BE2C (cell line): Measurements from ENCODE around the gene FBXO31.

Experiments used
- DNase-seq: peaks from one replicate; pipeline ENCODE4 v3.0.0-alpha.2; 2020
- H3K27me3 ChIP-seq: fragments of 250-450 bp; sonication (Bioruptor Pico); 2 replicates; pipeline ENCODE4 v1.5.1; 2020; ENCODE audit warnings: mild to moderate bottlenecking
- H3K36me3 ChIP-seq: fragments of 250-450 bp; sonication (Bioruptor Pico); 2 replicates; pipeline ENCODE4 v1.5.1; 2020; ENCODE audit warnings: mild to moderate bottlenecking
- H3K4me1 ChIP-seq: fragments of 250-450 bp; sonication (Bioruptor Pico); 2 replicates; pipeline ENCODE4 v1.5.1; 2020
- H3K4me3 ChIP-seq: 2 replicates; pipeline ENCODE4 v1.5.1; 2011; ENCODE audit warnings: low read depth, low read length
- H3K9me3 ChIP-seq: fragments of 250-450 bp; sonication (Bioruptor Pico); 2 replicates; pipeline ENCODE4 v1.5.1; 2020
- CTCF ChIP-seq: IDR thresholded peaks from 2 replicates; pipeline ENCODE4 v1.5.1; 2012; ENCODE audit warnings: mild to moderate bottlenecking, low read depth, low read length

FBXO31 gene

DNA sequence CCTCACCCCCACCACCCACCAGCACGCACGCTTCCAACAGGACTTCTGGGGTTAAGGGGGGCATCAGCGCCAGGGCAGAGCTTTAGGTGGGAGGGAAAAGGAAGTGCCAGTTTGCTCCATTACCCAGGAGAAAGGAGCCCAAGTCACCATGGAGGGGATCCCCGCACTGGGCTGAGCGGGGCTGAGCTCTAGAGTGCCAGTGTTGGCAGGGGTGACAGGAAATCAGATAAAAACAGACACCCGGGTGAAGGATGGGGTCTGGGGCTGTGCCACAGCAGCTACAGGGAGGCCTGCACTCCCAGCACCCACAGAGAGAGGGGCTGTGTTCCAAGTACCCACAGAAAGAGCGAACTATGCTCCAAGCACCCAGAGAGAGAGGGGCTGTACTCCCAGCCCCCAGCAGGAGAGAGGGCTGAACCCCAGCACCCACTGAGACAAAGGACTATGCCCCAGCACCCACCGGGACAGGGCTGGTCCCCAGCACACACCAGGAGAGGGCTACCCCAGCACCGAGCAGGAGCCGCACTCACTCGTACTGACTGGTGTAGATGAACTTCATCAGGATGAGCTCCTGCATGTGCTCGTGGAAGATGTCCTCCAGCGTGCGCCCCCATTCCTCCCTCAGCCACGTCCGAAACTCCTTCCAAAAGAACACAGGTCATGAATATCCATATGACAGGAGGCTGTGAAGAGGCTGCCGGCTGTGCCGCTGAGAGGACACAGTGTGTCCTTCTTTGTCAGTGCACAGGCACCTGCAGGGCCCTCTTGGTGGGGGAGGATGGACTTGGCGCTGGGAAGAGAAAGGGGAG lies 47.7 kb downstream of the FBXO31 start:
- Histone ChIP-seq H3K36me3 (peaks cover 37% of the 10 kb centered on the region), H3K4me1 (peaks cover 5% of the 10 kb centered on the region; the same call in 1 of the 2 replicates), H3K27me3 (no peaks in the 10 kb centered on the region), H3K4me3 (no peak overlapping the region), H3K9me3 (no peaks in the 10 kb centered on the region)
- no peak for DNase-seq
- no peak for TF ChIP-seq CTCF

DNA sequence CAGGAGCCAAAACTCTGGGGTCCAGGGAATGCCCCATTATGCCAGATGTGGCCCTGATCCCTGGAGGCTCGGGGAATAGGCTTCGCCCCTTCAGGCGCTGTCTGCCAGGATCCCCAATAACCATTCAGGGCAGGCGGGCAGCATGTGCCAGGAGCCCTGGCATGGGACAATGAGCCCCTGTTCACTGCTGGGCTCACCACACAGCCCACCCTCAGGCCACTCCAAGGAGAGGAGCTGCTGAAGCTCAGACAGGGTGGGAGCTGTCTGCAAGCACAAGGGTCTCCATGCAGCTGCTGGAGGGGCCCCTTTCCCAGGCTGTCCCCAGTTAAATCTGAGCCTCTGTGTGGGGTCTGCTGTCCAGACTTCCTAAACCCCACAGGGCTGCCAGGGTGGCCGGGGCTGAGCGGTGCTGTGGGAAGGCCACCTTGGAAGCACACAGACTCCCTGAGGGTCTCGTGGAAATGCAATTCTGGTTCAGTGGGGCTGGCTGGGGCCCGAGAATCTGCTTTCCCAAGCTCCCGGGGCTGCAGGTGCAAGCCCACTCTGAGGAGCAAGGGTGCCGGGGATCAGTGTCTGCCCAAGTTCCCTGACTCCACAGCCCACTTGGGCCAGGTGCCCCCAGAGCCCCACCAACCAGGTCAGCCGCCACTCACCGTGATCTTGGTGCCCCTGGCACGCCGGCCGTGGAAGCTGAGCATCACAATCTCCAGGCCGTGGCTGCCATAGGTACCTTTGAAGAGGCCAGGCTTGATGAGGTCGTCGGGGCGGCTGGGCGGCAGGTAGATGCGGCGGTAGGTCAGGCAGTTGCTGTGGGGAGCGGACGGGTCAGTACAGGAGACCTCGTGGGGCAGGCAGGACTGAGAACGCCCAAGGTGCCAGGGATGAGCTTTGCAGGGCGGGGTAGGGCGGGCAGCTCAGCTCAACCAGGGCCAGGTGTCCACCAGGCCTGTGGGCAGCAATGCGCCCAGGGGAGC lies 48.6 kb downstream of the FBXO31 start:
- Histone ChIP-seq H3K4me1 (peaks cover 5% of the 10 kb centered on the region; the same call in 1 of the 2 replicates), H3K9me3 (no peaks in the 10 kb centered on the region), H3K4me3 (no peak overlapping the region), H3K36me3 (peaks cover 44% of the 10 kb centered on the region), H3K27me3 (no peaks in the 10 kb centered on the region)
- no peak for TF ChIP-seq CTCF
- no peak for DNase-seq

- H3K36me3 ChIP-seq: peaks cover 45% of the 10 kb centered on the region
- no peaks in the 10 kb centered on the region for H3K9me3 ChIP-seq
- H3K27me3 ChIP-seq: no peaks in the 10 kb centered on the region
- H3K4me3 ChIP-seq: no peak overlapping the region
- TF ChIP-seq CTCF: no peak
- H3K4me1 ChIP-seq: peaks cover 5% of the 10 kb centered on the region; the same call in 1 of the 2 replicates
- DNase-seq: no peak
Measured at GRCh38 chr16:87333581-87334331, 49.8 kb downstream of the FBXO31 start.

- TF ChIP-seq CTCF: no peak
Measured at GRCh38 chr16:87333101-87333500, 50.5 kb downstream of the FBXO31 start.

DNA sequence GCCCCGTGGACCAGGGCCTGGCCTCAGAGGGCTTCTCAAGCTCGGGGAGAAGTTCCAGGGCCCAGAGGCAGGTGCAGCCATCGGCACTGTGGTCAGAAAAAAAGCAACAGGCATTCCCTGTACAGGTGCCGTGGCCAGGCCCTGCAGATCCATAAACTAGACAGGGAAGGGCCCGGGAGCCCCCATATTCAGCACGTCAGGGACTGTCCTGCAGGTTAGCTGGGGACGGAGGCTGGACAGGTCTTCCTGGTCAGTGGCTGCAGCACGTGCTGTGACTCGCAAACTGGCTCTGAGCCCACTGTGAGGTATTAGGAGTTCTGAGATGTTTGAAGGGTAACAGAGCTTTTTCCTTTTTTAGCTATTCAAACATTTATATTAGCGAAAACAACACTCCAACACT lies 51.4 kb downstream of the FBXO31 start:
- no peak for TF ChIP-seq CTCF
- Histone ChIP-seq H3K9me3 (no peaks in the 10 kb centered on the region), H3K27me3 (no peaks in the 10 kb centered on the region), H3K4me1 (peaks cover 1% of the 10 kb centered on the region; the same call in 1 of the 2 replicates), H3K4me3 (no peak overlapping the region), H3K36me3 (peaks cover 45% of the 10 kb centered on the region)
- no peak for DNase-seq

More at GRCh38 chr16:87333101-87333500, 50.5 kb downstream of the FBXO31 start:
- no peaks in the 10 kb centered on the region for H3K27me3 ChIP-seq
- DNase-seq: no peak
- H3K36me3 ChIP-seq: peaks cover 45% of the 10 kb centered on the region
- peaks cover 5% of the 10 kb centered on the region; the same call in 1 of the 2 replicates for H3K4me1 ChIP-seq
- no peaks in the 10 kb centered on the region for H3K9me3 ChIP-seq
- H3K4me3 ChIP-seq: no peak overlapping the region
